ENCODE data around the gene CCDC188.

CCDC188 gene

GRCh38 chr22:20150381-20151275, at the start of gene CCDC188:
CCDC188 (minus strand) TSS chr22:20151055; CDS start chr22:20150986, 69 bp downstream.
- DNase-seq (ENCODE audit: low spot score): no peak

GRCh38 chr22:20199906-20200305, 49.1 kb upstream of the CCDC188 start:
- no peak for DNase-seq (ENCODE audit: low spot score)

GRCh38 chr22:20199413-20199842, 48.6 kb upstream of the CCDC188 start:
- DNase-seq (ENCODE audit: low spot score): no peak

GRCh38 chr22:20198557-20199319, 47.9 kb upstream of the CCDC188 start:
- no peak for DNase-seq (ENCODE audit: low spot score)

GRCh38 chr22:20197407-20198030, 46.7 kb upstream of the CCDC188 start:
- DNase-seq (ENCODE audit: low spot score): no peak

- DNase-seq (ENCODE audit: low spot score): no peak
Measured at GRCh38 chr22:20196094-20196842, 45.4 kb upstream of the CCDC188 start.

GRCh38 chr22:20194681-20195593, 44.1 kb upstream of the CCDC188 start:
- no peak for DNase-seq (ENCODE audit: low spot score)

- no peak for DNase-seq (ENCODE audit: low spot score)
Measured at GRCh38 chr22:20193761-20194494, 43.1 kb upstream of the CCDC188 start.

- DNase-seq (ENCODE audit: low spot score): no peak
Measured at GRCh38 chr22:20192972-20193760, 42.3 kb upstream of the CCDC188 start.

GRCh38 chr22:20192293-20192971, 41.6 kb upstream of the CCDC188 start:
- no peak for DNase-seq (ENCODE audit: low spot score)

GRCh38 chr22:20191803-20192202, 40.9 kb upstream of the CCDC188 start:
- no peak for DNase-seq (ENCODE audit: low spot score)

- no peak for DNase-seq (ENCODE audit: low spot score)
Measured at GRCh38 chr22:20191000-20191515, 40.2 kb upstream of the CCDC188 start.

GRCh38 chr22:20188567-20188877, 37.7 kb upstream of the CCDC188 start:
- DNase-seq (ENCODE audit: low spot score): no peak

- DNase-seq (ENCODE audit: low spot score): no peak
Measured at GRCh38 chr22:20187777-20188566, 37.1 kb upstream of the CCDC188 start.

GRCh38 chr22:20186871-20187546, 36.2 kb upstream of the CCDC188 start:
- DNase-seq (ENCODE audit: low spot score): no peak

- no peak for DNase-seq (ENCODE audit: low spot score)
Measured at GRCh38 chr22:20186183-20186870, 35.5 kb upstream of the CCDC188 start.

- DNase-seq (ENCODE audit: low spot score): no peak
Measured at GRCh38 chr22:20185750-20186149, 34.9 kb upstream of the CCDC188 start.

Data from CD4-positive, alpha-beta T cell treated with Interleukin-2 at 100 ng/mL for 4 hours (primary cell).